ENCODE results near the gene INSC. TPM values are rescaled to one million over a fixed set of nuclear protein-coding genes. Genes with fewer than 3 reads are reported as not detected.
"Not testable (repeated sequence)": the region's sequence is repeated elsewhere in the genome, so short reads cannot be mapped to it uniquely, and the experiment has no call there.

INSC gene, protein sequence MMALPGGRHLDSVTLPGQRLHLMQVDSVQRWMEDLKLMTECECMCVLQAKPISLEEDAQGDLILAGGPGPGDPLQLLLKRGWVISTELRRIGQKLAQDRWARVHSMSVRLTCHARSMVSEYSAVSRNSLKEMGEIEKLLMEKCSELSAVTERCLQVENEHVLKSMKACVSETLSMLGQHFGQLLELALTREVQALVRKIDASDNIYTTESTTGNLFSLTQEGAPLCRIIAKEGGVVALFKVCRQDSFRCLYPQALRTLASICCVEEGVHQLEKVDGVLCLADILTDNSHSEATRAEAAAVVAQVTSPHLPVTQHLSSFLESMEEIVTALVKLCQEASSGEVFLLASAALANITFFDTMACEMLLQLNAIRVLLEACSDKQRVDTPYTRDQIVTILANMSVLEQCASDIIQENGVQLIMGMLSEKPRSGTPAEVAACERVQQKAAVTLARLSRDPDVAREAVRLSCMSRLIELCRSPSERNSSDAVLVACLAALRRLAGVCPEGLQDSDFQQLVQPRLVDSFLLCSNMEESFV
- total RNA-seq (0.19 TPM), polyA plus RNA-seq (0.66 TPM)
- long read RNA-seq, donor 1 = 0 reads
- long read RNA-seq, donor 2 = 0 reads
- long read RNA-seq, donor 3 = 0 reads
- long read RNA-seq, donor 4 = 0 reads
- long read RNA-seq, donor 5 = 0 reads
- long read RNA-seq, donor 6 = 0 reads
- long read RNA-seq, donor 7 = 0 reads
- long read RNA-seq, donor 8 = 0 reads
- long read RNA-seq, donor 9 = 0 reads
- long read RNA-seq, donor 10 = 0 reads

DNA sequence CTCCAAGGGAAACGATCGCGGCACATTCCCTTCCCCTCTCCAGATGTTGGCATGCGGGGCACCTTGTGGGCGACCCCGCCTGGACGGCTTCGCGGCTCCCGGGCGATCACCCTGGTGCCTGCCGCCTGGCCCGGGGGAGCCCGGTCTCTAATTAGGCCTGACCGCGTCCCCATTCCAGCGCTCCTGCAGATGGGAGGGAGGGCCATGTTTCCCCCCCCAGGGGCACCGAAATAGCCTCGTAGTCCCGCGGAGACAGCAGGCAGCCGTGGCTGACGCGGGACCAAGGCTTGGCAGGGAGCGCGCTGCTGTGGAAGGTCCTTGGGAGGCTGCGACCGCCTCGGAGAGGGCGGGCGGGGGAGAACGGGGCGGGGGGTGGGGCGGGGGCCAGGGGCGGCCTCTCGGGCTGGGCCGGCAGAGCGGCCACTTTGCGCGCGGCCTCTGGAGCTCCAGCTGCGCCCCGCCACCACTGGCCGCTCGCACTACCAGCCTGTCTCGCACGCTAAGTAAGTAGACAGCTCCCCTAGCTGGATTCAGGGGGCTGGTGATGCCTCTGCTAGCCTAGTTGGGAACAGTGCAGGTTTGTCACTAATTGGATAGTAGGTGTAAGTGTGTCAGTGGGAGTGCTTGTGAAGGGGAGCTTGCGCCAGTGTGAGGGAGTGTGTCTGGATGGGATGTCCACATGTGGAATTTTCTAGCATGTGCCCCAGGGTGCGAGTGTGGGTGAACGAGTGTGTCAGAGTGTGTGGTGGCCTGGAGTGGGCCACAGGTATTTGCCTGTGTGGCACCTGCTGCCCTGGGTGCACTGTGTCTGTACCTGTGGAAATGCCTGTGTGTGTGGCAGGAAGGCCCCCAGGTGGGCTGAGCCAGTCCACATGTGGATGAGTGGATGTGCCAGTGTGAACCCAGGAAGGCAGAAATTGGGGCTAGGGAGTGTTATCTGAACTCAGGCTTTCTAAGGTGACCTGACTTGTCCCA is at the start of gene INSC:
TSS of gene INSC (plus strand) at position 423 of the 975 bp plus-strand sequence. CDS start 34,252 bp downstream, outside the sequence.
- H3K4me1 ChIP-seq (ENCODE audit: control insufficient read depth in 2 of 2, insufficient read depth in 2 of 2, low read length in 2 of 2) = peaks cover 0 to 15% of the 10 kb centered on the region in 2 donors
- H3K36me3 ChIP-seq (ENCODE audit: control insufficient read depth in 2 of 2, insufficient read depth in 2 of 2, low read length in 1 of 2) = no peaks in the 10 kb centered on the region
- H3K27ac ChIP-seq (ENCODE audit: low read depth in 1 of 2, low read length in 1 of 2) = no peak within 1 kb of the TSS
- no peak for DNase-seq (ENCODE audit: low read depth in 6 of 9, low spot score in 9 of 9)
- WGBS = 9% methylated on average over 50 of the region's 50 CpGs
- no peak within 1 kb of the TSS for H3K4me3 ChIP-seq (ENCODE audit: low read length in 2 of 2)
- H3K9me3 ChIP-seq (ENCODE audit: control insufficient read depth in 2 of 2, insufficient read depth in 1 of 2, low read length in 1 of 2) = no peaks in the 10 kb centered on the region
- peaks cover 0 to 16% of the 10 kb centered on the region in 2 donors for H3K27me3 ChIP-seq (ENCODE audit: control insufficient read depth in 2 of 2, insufficient read depth in 1 of 2, low read length in 1 of 2)

DNA sequence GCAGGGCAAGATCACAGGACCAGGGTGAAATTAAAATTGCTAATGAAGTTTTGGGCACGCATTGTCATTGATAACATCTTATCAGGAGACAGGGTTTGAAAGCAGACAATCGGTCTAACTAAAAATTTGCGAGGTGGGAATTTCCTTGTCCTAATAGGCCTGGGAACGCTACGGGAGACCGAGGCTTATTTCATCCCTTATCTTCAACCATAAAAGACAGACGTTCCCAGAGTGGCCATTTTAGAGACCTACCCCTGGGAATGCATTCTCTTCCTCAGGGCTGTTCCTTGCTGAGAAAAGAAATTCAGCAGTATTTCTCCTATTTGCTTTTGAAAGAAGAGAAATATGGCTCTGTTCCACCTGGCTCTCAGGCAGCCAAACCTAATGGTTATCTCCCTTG is 45.0 kb upstream of the INSC start:
- DNase-seq (ENCODE audit: low read depth in 6 of 9, low spot score in 9 of 9); H3K9me3 ChIP-seq (ENCODE audit: control insufficient read depth in 2 of 2, insufficient read depth in 1 of 2, low read length in 1 of 2); H3K4me3 ChIP-seq (ENCODE audit: low read length in 2 of 2); H3K27ac ChIP-seq (ENCODE audit: low read depth in 1 of 2, low read length in 1 of 2); H3K36me3 ChIP-seq (ENCODE audit: control insufficient read depth in 2 of 2, insufficient read depth in 2 of 2, low read length in 1 of 2): not testable (repeated sequence)
- H3K4me1 ChIP-seq (ENCODE audit: control insufficient read depth in 2 of 2, insufficient read depth in 2 of 2, low read length in 2 of 2) = peaks cover 2 to 16% of the 10 kb centered on the region in 2 donors
- H3K27me3 ChIP-seq (ENCODE audit: control insufficient read depth in 2 of 2, insufficient read depth in 1 of 2, low read length in 1 of 2) = peaks cover 21 to 37% of the 10 kb centered on the region in 2 donors
- WGBS = 95% methylated on average over 7 of the region's 7 CpGs

GRCh38 chr11:15071556-15072255 is 43.0 kb upstream of the INSC start:
- H3K4me1 ChIP-seq (ENCODE audit: control insufficient read depth in 2 of 2, insufficient read depth in 2 of 2, low read length in 2 of 2) = peaks cover 2 to 18% of the 10 kb centered on the region in 2 donors
- peaks cover 24 to 42% of the 10 kb centered on the region in 2 donors for H3K27me3 ChIP-seq (ENCODE audit: control insufficient read depth in 2 of 2, insufficient read depth in 1 of 2, low read length in 1 of 2)
- no peaks in the 10 kb centered on the region for H3K36me3 ChIP-seq (ENCODE audit: control insufficient read depth in 2 of 2, insufficient read depth in 2 of 2, low read length in 1 of 2)
- no peak overlapping the region for H3K27ac ChIP-seq (ENCODE audit: low read depth in 1 of 2, low read length in 1 of 2)
- H3K9me3 ChIP-seq (ENCODE audit: control insufficient read depth in 2 of 2, insufficient read depth in 1 of 2, low read length in 1 of 2) = peaks cover 0 to 1% of the 10 kb centered on the region in 2 donors
- DNase-seq (ENCODE audit: low read depth in 6 of 9, low spot score in 9 of 9) = no peak
- WGBS = 94% methylated on average over 32 of the region's 32 CpGs
- H3K4me3 ChIP-seq (ENCODE audit: low read length in 2 of 2) = no peak overlapping the region

DNA sequence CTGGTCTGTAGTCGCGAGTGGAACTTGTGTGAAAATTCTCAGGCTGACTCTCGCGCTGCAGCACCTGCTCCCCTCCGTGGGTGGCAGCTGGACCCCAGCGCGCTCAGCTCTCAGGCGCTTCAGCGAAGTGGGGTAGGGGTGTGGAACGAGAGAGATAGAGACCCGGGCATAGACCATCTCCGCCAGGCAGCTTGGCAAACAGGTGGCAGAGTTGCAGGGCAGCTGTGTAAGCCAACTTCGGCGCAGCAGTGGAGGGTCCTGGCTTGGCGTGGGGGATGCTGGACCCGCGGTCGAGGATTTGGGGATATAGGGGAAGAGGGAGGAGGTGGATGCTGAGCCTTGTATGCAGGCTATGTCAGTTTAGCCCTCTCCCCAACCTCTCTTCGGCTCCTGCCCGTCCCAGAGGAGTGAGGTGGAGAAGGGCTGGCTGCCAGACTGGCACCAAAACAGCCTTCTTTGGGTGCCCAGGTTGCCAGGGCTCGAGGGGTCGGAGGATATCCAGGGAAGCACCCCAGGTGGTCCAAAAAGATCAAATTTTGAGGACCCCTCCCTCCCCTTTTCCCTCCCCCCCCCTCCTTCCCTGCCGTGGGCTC is 42.1 kb upstream of the INSC start:
- peaks cover 24 to 42% of the 10 kb centered on the region in 2 donors for H3K27me3 ChIP-seq (ENCODE audit: control insufficient read depth in 2 of 2, insufficient read depth in 1 of 2, low read length in 1 of 2)
- no peak for DNase-seq (ENCODE audit: low read depth in 6 of 9, low spot score in 9 of 9)
- H3K36me3 ChIP-seq (ENCODE audit: control insufficient read depth in 2 of 2, insufficient read depth in 2 of 2, low read length in 1 of 2) = no peaks in the 10 kb centered on the region
- peaks cover 0 to 1% of the 10 kb centered on the region in 2 donors for H3K9me3 ChIP-seq (ENCODE audit: control insufficient read depth in 2 of 2, insufficient read depth in 1 of 2, low read length in 1 of 2)
- 81% methylated on average over 23 of the region's 23 CpGs for WGBS
- peaks cover 2 to 18% of the 10 kb centered on the region in 2 donors for H3K4me1 ChIP-seq (ENCODE audit: control insufficient read depth in 2 of 2, insufficient read depth in 2 of 2, low read length in 2 of 2)
- H3K27ac ChIP-seq (ENCODE audit: low read depth in 1 of 2, low read length in 1 of 2) = no peak overlapping the region
- no peak overlapping the region for H3K4me3 ChIP-seq (ENCODE audit: low read length in 2 of 2)

DNA sequence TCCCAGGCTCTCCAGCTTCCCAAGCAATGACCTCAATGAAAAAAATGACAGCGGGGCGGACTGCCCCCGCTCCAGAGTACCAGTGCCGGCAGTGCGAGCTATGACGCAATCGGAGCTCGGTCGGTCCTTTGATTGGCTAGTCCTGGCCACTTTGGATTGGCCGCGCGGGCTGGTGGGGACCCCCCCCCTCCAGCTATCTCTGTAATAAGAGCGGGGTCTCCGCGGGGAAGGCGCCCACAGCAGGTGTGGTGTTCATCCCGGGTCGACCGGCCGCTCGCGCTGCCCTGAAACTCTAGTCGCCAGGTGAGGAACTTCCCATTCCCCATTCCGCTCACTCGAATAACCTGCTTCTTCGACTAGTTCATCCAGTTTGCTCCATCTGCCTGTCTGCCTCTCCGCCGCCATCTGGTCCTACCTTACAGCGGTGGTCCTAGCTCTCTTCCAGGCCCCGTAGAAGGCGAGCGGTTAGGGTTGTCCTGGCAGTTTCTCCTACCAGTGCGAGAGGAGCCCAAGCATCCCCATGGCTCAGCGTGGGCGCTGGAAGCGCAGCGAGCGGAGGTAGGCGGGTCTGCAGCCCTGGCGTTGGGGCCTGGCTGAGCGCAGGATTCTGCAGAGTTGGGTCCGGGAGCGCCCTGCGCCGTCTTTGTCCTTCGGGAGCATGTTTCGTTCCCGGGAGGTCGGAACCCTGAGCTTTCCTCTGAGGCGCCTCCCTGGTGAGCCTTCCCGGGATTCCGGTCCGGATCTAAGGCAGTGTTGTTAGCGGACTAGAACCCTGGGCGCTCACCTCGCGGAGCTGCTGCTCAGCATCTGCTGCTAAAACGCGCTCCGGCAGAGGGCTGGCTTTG is 41.1 kb upstream of the INSC start, which contains the start of gene CALCB:
TSS of gene CALCB (plus strand) at position 233 of the 845 bp plus-strand sequence. CDS start 1,126 bp downstream, outside the sequence.
- Histone ChIP-seq H3K27ac (ENCODE audit: low read depth in 1 of 2, low read length in 1 of 2) (no peak within 1 kb of the TSS), H3K9me3 (ENCODE audit: control insufficient read depth in 2 of 2, insufficient read depth in 1 of 2, low read length in 1 of 2) (peaks cover 0 to 1% of the 10 kb centered on the region in 2 donors), H3K4me3 (ENCODE audit: low read length in 2 of 2) (peak within 1 kb of the TSS in 1 of 2 donors; percentile 11), H3K36me3 (ENCODE audit: control insufficient read depth in 2 of 2, insufficient read depth in 2 of 2, low read length in 1 of 2) (no peaks in the 10 kb centered on the region), H3K27me3 (ENCODE audit: control insufficient read depth in 2 of 2, insufficient read depth in 1 of 2, low read length in 1 of 2) (peaks cover 24 to 42% of the 10 kb centered on the region in 2 donors), H3K4me1 (ENCODE audit: control insufficient read depth in 2 of 2, insufficient read depth in 2 of 2, low read length in 2 of 2) (peaks cover 2 to 18% of the 10 kb centered on the region in 2 donors)
- WGBS = 5% methylated on average over 60 of the region's 60 CpGs
- DNase-seq (ENCODE audit: low read depth in 6 of 9, low spot score in 9 of 9) = peak in 2 of 9 donors; percentile 5

GRCh38 chr11:15074206-15075161 is 40.2 kb upstream of the INSC start:
- Histone ChIP-seq H3K9me3 (ENCODE audit: control insufficient read depth in 2 of 2, insufficient read depth in 1 of 2, low read length in 1 of 2) (peaks cover 0 to 1% of the 10 kb centered on the region in 2 donors), H3K4me3 (ENCODE audit: low read length in 2 of 2) (no peak overlapping the region)
- 8% methylated on average over 33 of the region's 33 CpGs for WGBS

DNA sequence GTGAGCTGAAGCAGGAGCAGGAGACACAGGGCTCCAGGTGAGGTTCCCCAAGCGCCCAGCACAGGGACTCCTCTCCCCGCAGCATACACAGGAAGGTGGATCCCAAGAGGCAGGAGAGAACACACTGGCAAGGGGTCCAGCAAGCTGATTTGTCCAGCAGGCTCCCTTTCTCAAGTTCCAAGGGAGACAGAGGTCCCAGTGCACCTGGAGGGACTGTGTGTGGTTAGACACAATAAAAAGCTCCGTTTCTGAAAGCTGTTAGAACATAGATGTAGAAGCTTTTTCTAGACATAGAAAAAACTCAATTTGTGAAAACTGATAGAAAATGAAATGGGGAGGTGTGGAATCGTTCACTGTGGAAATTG is 39.6 kb upstream of the INSC start:
- H3K9me3 ChIP-seq (ENCODE audit: control insufficient read depth in 2 of 2, insufficient read depth in 1 of 2, low read length in 1 of 2) = peaks cover 0 to 1% of the 10 kb centered on the region in 2 donors
- DNase-seq (ENCODE audit: low read depth in 6 of 9, low spot score in 9 of 9) = no peak
- peaks cover 24 to 42% of the 10 kb centered on the region in 2 donors for H3K27me3 ChIP-seq (ENCODE audit: control insufficient read depth in 2 of 2, insufficient read depth in 1 of 2, low read length in 1 of 2)
- H3K27ac ChIP-seq (ENCODE audit: low read depth in 1 of 2, low read length in 1 of 2) = no peak overlapping the region
- H3K4me1 ChIP-seq (ENCODE audit: control insufficient read depth in 2 of 2, insufficient read depth in 2 of 2, low read length in 2 of 2) = peaks cover 2 to 18% of the 10 kb centered on the region in 2 donors
- H3K4me3 ChIP-seq (ENCODE audit: low read length in 2 of 2) = no peak overlapping the region
- 50% methylated on average over 4 of the region's 4 CpGs for WGBS
- H3K36me3 ChIP-seq (ENCODE audit: control insufficient read depth in 2 of 2, insufficient read depth in 2 of 2, low read length in 1 of 2) = no peaks in the 10 kb centered on the region

More at GRCh38 chr11:15074206-15075161, 40.2 kb upstream of the INSC start:
- H3K27ac ChIP-seq (ENCODE audit: low read depth in 1 of 2, low read length in 1 of 2) = no peak overlapping the region
- H3K36me3 ChIP-seq (ENCODE audit: control insufficient read depth in 2 of 2, insufficient read depth in 2 of 2, low read length in 1 of 2) = no peaks in the 10 kb centered on the region
- peaks cover 24 to 42% of the 10 kb centered on the region in 2 donors for H3K27me3 ChIP-seq (ENCODE audit: control insufficient read depth in 2 of 2, insufficient read depth in 1 of 2, low read length in 1 of 2)
- peak; percentile 20 to 74 (median 40) for DNase-seq (ENCODE audit: low read depth in 6 of 9, low spot score in 9 of 9)
- H3K4me1 ChIP-seq (ENCODE audit: control insufficient read depth in 2 of 2, insufficient read depth in 2 of 2, low read length in 2 of 2) = peaks cover 2 to 18% of the 10 kb centered on the region in 2 donors
